Measurements from ENCODE around the gene USP34. TPM values are rescaled to one million over a fixed set of nuclear protein-coding genes. Genes with fewer than 3 reads are reported as not detected.
"Not testable (repeated sequence)": the region's sequence is repeated elsewhere in the genome, so short reads cannot be mapped to it uniquely, and the experiment has no call there.

The USP34 gene
- total RNA-seq, 2 experiments from 2014 or later = 80.4 to 84.7 TPM

DNA sequence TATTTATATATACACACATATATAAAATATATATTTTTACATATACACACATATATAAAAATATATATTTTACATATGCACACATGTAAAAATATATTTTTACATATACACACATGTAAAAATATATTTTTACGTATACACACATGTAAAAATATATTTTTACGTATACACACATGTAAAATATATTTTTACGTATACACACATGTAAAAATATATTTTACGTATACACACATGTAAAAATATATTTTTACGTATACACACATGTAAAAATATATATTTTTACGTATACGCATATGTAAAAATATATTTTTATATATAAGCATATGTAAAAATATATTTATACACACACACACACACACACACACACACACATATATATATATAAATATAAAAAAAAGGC is 83.3 kb downstream of the USP34 start:
- CTCF ChIA-PET = interaction anchor here (1.6 kb wide), 1 partner anchor 38 kb away, joined by 3 read pairs; no protein-coding TSS in a partner anchor
- DNase-seq; ATAC-seq; H3K4me3 Mint-ChIP-seq; POLR2A ChIA-PET; H3K27ac Mint-ChIP-seq; H3K9me3 Mint-ChIP-seq (ENCODE audit: insufficient read depth); H3K27me3 Mint-ChIP-seq (ENCODE audit: low read depth); H3K4me1 Mint-ChIP-seq (ENCODE audit: low read depth): not testable (repeated sequence)
- peaks cover 27% of the 10 kb centered on the region for H3K36me3 Mint-ChIP-seq (ENCODE audit: low read depth)

DNA sequence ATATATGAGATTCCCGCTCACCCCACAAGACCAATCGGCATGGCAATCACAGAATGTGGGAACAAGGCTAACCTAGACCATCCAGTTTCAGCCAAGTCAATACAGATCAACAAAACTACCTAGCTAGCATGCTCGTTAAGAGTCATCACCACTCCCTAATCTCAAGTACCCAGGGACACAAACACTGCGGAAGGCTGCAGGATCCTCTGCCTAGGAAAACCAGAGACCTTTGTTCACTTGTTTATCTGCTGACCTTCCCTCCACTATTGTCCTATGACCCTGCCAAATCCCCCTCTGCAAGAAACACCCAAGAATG is 90.0 kb downstream of the USP34 start:
- ATAC-seq; CTCF ChIA-PET; H3K9me3 Mint-ChIP-seq (ENCODE audit: insufficient read depth); H3K27ac Mint-ChIP-seq; H3K4me3 Mint-ChIP-seq; H3K27me3 Mint-ChIP-seq (ENCODE audit: low read depth); H3K4me1 Mint-ChIP-seq (ENCODE audit: low read depth); DNase-seq: not testable (repeated sequence)
- POLR2A ChIA-PET = interaction anchor here (0.6 kb wide), 1 partner anchor 72 kb away, joined by 3 read pairs; no protein-coding TSS in a partner anchor
- peaks cover 56% of the 10 kb centered on the region for H3K36me3 Mint-ChIP-seq (ENCODE audit: low read depth)

DNA sequence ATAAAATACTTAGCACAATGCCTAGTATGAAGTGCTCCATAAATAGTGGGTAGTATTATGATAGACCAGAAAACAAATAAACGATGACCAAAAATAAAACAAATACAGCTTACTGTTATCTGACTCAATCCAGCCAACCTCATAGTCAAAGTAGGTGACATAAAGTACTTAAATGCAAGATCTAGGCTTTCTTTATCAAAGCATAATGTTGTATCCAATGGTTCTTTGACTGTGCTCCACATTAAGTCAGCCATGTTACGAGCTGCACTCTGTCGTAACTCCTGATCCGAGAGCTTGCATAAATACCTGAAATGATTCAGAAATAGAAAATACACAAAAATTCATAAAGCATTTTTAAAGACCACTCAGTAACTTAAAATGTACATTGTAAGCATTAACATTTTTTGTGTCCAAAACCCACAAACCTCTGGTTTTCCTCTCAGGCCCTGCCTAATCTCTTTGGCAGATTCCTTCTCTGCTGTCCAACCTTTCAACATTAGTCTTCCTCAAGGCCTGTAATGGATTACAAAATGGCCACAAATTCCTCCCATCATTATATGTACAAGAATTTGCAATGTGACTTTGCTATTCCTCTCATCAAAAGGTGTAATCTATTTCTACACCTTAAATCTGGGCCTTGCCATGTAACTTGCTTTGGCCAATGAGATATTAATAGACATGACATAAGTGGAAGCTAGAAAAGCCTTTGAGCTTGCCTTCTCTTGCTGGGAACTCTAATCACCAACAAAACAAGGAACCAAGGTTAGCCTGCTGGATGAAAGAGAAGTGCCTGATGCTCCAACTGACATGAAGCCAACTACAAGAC is 90.6 kb downstream of the USP34 start:
- ChIA-PET POLR2A (interaction anchor here (0.6 kb wide), 1 partner anchor 71 kb away, joined by 3 read pairs; no protein-coding TSS in a partner anchor), CTCF (no interaction called here)
- Mint-ChIP-seq H3K27me3 (ENCODE audit: low read depth) (no peaks in the 10 kb centered on the region), H3K36me3 (ENCODE audit: low read depth) (peaks cover 55% of the 10 kb centered on the region), H3K9me3 (ENCODE audit: insufficient read depth) (no peaks in the 10 kb centered on the region), H3K4me1 (ENCODE audit: low read depth) (no peaks in the 10 kb centered on the region), H3K27ac (no peak overlapping the region), H3K4me3 (no peak overlapping the region)
- ATAC-seq (no peak), DNase-seq (no peak)

DNA sequence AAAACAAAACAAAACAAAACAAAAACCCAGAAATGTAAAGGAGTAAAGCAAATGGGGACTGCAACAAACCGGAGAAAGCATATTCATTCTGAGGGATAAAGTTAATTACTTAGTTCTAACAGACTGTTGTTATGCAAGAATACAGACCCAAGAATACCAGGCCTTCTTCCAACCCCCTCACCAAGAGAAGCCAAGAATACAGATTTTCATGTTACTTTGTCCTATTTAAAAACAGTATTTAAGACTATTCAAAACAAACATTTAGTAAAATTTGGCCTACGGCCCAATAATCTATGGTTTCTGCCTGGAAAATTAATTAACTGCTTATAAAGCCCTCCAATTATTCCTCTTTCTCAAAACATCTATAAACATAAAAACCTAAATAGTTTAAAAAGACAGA is 91.4 kb downstream of the USP34 start:
- no peak overlapping the region for H3K4me3 Mint-ChIP-seq
- H3K9me3 Mint-ChIP-seq (ENCODE audit: insufficient read depth) = no peaks in the 10 kb centered on the region

DNA sequence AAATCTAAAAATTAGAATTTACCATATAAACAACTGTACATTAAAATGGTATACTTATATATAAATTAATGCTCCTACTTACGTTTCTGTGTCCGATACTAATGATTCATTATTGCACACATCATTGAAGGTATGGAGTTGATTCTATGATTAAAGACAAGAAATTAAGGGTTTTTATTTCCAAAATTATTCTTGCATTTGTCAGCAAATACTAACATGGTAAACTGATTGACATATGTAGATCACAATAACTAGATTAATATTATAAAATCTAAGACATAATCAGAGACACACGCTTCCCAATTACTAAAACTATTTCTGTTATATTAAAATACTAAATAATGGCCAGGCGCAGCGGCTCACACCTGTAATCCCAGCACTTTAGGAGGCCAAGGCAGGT is 92.6 kb downstream of the USP34 start:
- no peaks in the 10 kb centered on the region for H3K9me3 Mint-ChIP-seq (ENCODE audit: insufficient read depth)
- no peak overlapping the region for H3K27ac Mint-ChIP-seq
- POLR2A ChIA-PET = no interaction called here
- DNase-seq = no peak
- H3K4me1 Mint-ChIP-seq (ENCODE audit: low read depth) = no peaks in the 10 kb centered on the region
- ATAC-seq = no peak
- CTCF ChIA-PET = no interaction called here
- H3K36me3 Mint-ChIP-seq (ENCODE audit: low read depth) = peaks cover 67% of the 10 kb centered on the region
- no peak overlapping the region for H3K4me3 Mint-ChIP-seq
- H3K27me3 Mint-ChIP-seq (ENCODE audit: low read depth) = no peaks in the 10 kb centered on the region

More for the DNA sequence above, 91.4 kb downstream of the USP34 start:
- Mint-ChIP-seq H3K4me1 (ENCODE audit: low read depth) (no peaks in the 10 kb centered on the region), H3K27me3 (ENCODE audit: low read depth) (no peaks in the 10 kb centered on the region), H3K27ac (no peak overlapping the region), H3K36me3 (ENCODE audit: low read depth) (peaks cover 58% of the 10 kb centered on the region)
- DNase-seq (no peak), ATAC-seq (no peak)
- ChIA-PET CTCF (no interaction called here), POLR2A (no interaction called here)

DNA sequence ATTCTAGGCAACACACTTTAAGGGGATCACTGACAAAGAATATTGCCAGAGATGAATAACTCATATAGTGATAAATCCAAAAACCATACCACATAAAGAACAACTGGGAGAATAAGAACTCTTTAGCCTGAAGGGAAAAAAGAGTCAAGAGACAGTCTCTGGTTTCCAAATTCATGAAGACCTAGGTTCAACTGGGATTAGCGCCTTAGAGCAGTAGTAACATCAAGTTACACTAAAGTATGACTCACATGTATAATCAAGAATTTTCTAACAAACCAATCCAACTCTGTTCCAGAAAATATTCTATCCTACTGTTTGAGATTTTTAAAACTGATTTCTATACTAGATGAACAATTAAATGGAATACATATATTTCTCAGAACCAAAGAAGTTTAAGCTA is 93.8 kb downstream of the USP34 start:
- H3K36me3 Mint-ChIP-seq (ENCODE audit: low read depth) = peaks cover 66% of the 10 kb centered on the region
- no peaks in the 10 kb centered on the region for H3K27me3 Mint-ChIP-seq (ENCODE audit: low read depth)
- no peak for ATAC-seq
- DNase-seq = no peak
- POLR2A ChIA-PET = no interaction called here
- H3K4me3 Mint-ChIP-seq = no peak overlapping the region
- CTCF ChIA-PET = interaction anchor here (1.5 kb wide), 1 partner anchor 10 kb away, joined by 3 read pairs; no protein-coding TSS in a partner anchor
- no peaks in the 10 kb centered on the region for H3K4me1 Mint-ChIP-seq (ENCODE audit: low read depth)
- no peak overlapping the region for H3K27ac Mint-ChIP-seq
- H3K9me3 Mint-ChIP-seq (ENCODE audit: insufficient read depth) = no peaks in the 10 kb centered on the region

DNA sequence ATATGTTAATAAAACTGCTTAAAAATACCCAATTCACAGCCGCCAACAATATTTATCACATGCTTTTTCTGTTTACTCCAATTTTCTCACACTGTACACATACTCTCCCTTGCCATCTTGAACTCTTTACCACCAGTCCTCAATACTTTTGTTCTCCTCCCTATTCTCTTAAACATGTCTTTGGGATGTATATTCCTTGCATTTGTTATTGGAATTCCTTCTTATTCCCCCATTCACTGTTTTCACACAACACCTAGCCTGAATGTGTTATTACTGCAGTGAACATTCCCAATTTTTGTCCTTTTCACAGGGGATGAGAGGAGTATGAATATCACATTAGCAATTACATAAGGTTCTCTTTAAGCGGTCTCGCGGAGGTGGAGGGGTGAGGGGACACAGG is 94.7 kb downstream of the USP34 start:
- Mint-ChIP-seq H3K4me3 (no peak overlapping the region), H3K27me3 (ENCODE audit: low read depth) (no peaks in the 10 kb centered on the region), H3K27ac (no peak overlapping the region), H3K4me1 (ENCODE audit: low read depth) (no peaks in the 10 kb centered on the region), H3K9me3 (ENCODE audit: insufficient read depth) (no peaks in the 10 kb centered on the region), H3K36me3 (ENCODE audit: low read depth) (peaks cover 58% of the 10 kb centered on the region)
- ATAC-seq (no peak), DNase-seq (no peak)
- CTCF ChIA-PET = interaction anchor here (1.5 kb wide), 1 partner anchor 10 kb away, joined by 3 read pairs; no protein-coding TSS in a partner anchor
- POLR2A ChIA-PET = no interaction called here

DNA sequence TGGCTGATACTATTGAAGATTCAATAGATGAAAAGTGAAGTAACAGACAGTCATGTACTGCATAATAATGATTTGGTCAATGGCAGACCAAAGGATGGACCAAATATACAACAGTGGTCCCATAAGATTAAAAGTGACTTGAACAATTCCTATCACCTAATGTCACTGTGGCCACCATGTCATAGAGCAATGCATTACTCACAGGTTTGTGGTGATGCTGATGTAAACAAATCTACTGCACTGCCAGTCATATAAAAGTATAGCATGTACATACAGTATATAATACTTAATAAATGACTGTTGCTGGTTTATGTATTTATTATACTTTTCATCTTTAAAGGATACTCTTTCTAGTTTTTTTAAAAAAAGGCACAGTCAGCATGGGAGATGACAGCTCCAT is 99.9 kb downstream of the USP34 start:
- no peak overlapping the region for H3K27ac Mint-ChIP-seq
- CTCF ChIA-PET = interaction anchor here (0.6 kb wide), 1 partner anchor 484 kb away, joined by 3 read pairs; no protein-coding TSS in a partner anchor
- DNase-seq = no peak
- H3K4me1 Mint-ChIP-seq (ENCODE audit: low read depth) = peaks cover 31% of the 10 kb centered on the region
- ATAC-seq = no peak
- H3K27me3 Mint-ChIP-seq (ENCODE audit: low read depth) = no peaks in the 10 kb centered on the region
- no peaks in the 10 kb centered on the region for H3K9me3 Mint-ChIP-seq (ENCODE audit: insufficient read depth)
- H3K36me3 Mint-ChIP-seq (ENCODE audit: low read depth) = peaks cover 62% of the 10 kb centered on the region
- no peak overlapping the region for H3K4me3 Mint-ChIP-seq
- POLR2A ChIA-PET = no interaction called here

DNA sequence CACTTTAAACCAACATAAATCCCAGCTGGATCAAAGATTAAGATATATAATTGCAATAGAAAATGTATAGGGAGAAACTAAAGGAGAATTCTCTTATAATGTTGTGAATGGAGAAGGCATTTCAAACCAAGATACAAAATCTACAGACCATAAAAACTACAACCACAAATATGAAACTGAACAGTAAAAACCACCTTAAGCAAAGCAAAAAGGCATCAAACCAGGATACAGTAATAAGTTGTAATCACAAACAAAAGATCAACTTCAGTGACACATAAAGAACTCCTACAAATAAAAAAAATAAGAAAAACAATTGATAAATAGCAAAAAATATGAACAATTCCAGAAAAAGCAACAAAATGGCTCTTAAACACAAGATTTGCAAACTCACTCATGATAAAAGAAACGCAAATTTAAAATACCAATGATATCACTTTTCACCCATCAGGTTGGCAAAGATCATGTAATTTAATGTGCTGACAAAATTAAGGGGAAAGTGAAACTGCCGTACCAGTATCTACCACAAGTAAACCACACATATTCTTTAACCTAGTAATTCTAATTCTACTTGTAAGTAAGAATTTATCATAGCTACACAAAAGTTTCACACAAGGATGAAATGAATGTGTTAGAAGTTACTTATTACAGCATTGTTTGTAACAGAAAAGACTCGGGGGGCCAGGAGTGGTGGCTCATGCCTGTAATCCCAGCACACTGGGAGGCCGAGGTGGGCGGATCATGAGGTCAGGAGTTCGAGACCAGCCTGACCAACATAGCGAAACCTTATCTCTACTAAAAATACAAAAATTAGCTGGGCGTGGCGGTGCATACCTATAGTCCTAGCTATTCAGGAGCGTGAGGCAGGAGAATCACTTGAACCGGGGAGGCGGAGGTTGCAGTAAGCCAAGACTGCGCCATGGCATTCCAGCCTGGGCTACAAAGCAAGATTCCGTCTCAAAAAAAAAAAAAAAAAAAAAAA is 101.9 kb downstream of the USP34 start:
- Mint-ChIP-seq H3K27ac (peak overlapping the region; percentile 63), H3K4me3 (no peak overlapping the region), H3K36me3 (ENCODE audit: low read depth) (peaks cover 55% of the 10 kb centered on the region), H3K27me3 (ENCODE audit: low read depth) (no peaks in the 10 kb centered on the region), H3K9me3 (ENCODE audit: insufficient read depth) (no peaks in the 10 kb centered on the region), H3K4me1 (ENCODE audit: low read depth) (peaks cover 41% of the 10 kb centered on the region)
- ATAC-seq (peak; percentile 64), DNase-seq (no peak)
- ChIA-PET CTCF (interaction anchor here (1.1 kb wide), 1 partner anchor 58 kb away, joined by 3 read pairs; no protein-coding TSS in a partner anchor), POLR2A (no interaction called here)

DNA sequence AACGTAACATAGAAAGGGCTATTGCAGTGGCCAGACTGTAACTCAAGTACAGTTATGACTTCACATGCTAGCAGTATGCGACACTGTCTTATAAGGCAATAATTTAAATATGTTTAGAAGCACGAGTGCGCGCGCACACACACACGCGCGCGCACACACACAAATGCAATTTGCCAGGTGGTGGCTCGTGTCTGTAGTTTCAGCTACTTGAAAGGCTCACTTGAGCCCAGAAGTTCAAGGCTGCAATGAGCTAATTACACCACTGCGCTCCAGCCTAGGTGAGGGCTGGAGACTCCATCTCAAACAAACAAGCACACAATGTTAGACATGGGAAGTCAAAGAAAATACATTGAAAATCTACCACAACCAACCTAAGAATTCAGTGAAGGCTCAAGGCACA is 103.7 kb downstream of the USP34 start:
- ChIA-PET POLR2A (no interaction called here), CTCF (interaction anchor here (0.8 kb wide), 1 partner anchor 10 kb away, joined by 3 read pairs; no protein-coding TSS in a partner anchor)
- Mint-ChIP-seq H3K27me3 (ENCODE audit: low read depth) (no peaks in the 10 kb centered on the region), H3K36me3 (ENCODE audit: low read depth) (peaks cover 60% of the 10 kb centered on the region), H3K4me1 (ENCODE audit: low read depth) (peaks cover 41% of the 10 kb centered on the region), H3K27ac (no peak overlapping the region), H3K4me3 (no peak overlapping the region), H3K9me3 (ENCODE audit: insufficient read depth) (no peaks in the 10 kb centered on the region)
- DNase-seq (no peak), ATAC-seq (no peak)

DNA sequence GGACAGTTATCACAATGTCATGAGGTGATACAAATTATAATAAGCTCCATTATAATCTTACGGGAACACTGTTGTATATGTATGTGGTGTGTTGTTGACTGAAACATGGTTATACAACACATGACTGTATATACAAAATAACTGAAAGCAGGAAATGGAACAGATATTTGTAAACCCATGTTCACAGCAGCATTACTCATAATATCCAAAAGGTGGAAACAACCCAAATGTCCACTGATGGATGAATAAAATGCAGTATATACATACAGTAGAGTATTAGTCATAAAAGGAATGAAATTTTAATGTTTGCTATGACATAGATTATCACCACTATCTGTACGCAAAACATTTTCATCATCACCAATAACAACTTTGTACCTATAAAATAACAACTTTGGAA is 107.3 kb downstream of the USP34 start:
- Mint-ChIP-seq H3K9me3 (ENCODE audit: insufficient read depth) (no peaks in the 10 kb centered on the region), H3K27me3 (ENCODE audit: low read depth) (no peaks in the 10 kb centered on the region), H3K4me1 (ENCODE audit: low read depth) (peaks cover 33% of the 10 kb centered on the region), H3K4me3 (no peak overlapping the region), H3K27ac (no peak overlapping the region), H3K36me3 (ENCODE audit: low read depth) (peaks cover 64% of the 10 kb centered on the region)
- no peak for DNase-seq
- CTCF ChIA-PET = no interaction called here
- POLR2A ChIA-PET = no interaction called here
- no peak for ATAC-seq

DNA sequence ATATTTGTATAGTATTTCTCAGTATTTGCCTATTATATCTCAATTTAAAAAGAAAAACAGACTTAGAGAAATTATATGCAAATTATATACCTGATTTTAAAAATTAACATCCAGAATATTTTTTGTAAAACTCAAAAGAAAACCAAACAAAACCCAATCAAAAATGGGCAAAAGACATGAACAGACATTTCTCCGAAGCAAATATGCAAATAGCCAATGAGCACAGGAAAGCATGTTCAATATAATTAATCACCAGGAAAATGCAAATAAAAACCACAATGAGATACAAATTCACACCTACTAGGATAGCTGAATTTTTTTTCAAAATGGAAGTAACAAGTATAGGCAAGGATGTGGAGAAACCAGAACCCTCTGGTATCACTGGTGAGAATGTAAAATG is 108.0 kb downstream of the USP34 start:
- peaks cover 61% of the 10 kb centered on the region for H3K36me3 Mint-ChIP-seq (ENCODE audit: low read depth)
- H3K4me1 Mint-ChIP-seq (ENCODE audit: low read depth) = peaks cover 26% of the 10 kb centered on the region
- H3K27me3 Mint-ChIP-seq (ENCODE audit: low read depth) = no peaks in the 10 kb centered on the region
- no peak overlapping the region for H3K4me3 Mint-ChIP-seq
- H3K9me3 Mint-ChIP-seq (ENCODE audit: insufficient read depth) = no peaks in the 10 kb centered on the region
- no peak overlapping the region for H3K27ac Mint-ChIP-seq
- ChIA-PET CTCF (no interaction called here), POLR2A (no interaction called here)
- ATAC-seq (no peak), DNase-seq (no peak)
